Stomach (tissue), 9 donors: Measurements from ENCODE around the gene ZC3H15. TPM values are rescaled to one million over a fixed set of nuclear protein-coding genes. Genes with fewer than 3 reads are reported as not detected.
A peak's percentile ranks its signal among the peaks of the same experiment; 100 is the strongest.

ENCODE experiments used
- DNase-seq, 2 donors: peaks; one replicate each; pipeline versions ENCODE4 v3.0.0 to v3.0.0-alpha.2; 2013 to 2019
- H3K27ac ChIP-seq, 5 donors: fragments of 200-600 bp in 4 of 5; sonication (generic) in 4 of 5; one replicate each; pipeline ENCODE4 v1.5.1; 2013 to 2019; ENCODE audit warnings: mild to moderate bottlenecking in 1 of 5, moderate library complexity in 1 of 5
- H3K27me3 ChIP-seq, 3 donors: fragments of 200-600 bp; sonication (generic); one replicate each; pipeline ENCODE4 v1.5.1; 2017 to 2019; ENCODE audit warnings: mixed run types in 1 of 3
- H3K36me3 ChIP-seq, 4 donors: fragments of 200-600 bp; sonication (generic); 1 replicate in 3 of 4; 2 replicates in 1 of 4; pipeline ENCODE4 v1.5.1; 2016 to 2019
- H3K4me1 ChIP-seq, 4 donors: fragments of 200-600 bp; sonication (generic); one replicate each; pipeline ENCODE4 v1.5.1; 2016 to 2019
- H3K4me3 ChIP-seq, 4 donors: fragments of 200-600 bp; sonication (generic) in 3 of 4; one replicate each; pipeline ENCODE4 v1.5.1; 2016 to 2019; ENCODE audit warnings: mild to moderate bottlenecking in 1 of 4
- H3K9me3 ChIP-seq, 4 donors: fragments of 200-600 bp; sonication (generic); one replicate each; pipeline ENCODE4 v1.5.1; 2016 to 2019
- EP300 ChIP-seq: sonication (generic); formaldehyde crosslinking; IDR thresholded peaks from one replicate; pipeline ENCODE4 v1.6.1; 2017; ENCODE audit warnings: antibody characterized with exemption
- POLR2A ChIP-seq, 4 donors: fragments of 450-650 bp; IDR thresholded peaks; one replicate each; pipeline ENCODE4 v1.6.1; 2016; ENCODE audit warnings: antibody characterized with exemption in 4 of 4, control low read depth in 2 of 4, mild to moderate bottlenecking in 1 of 4, moderate library complexity in 1 of 4
- POLR2AphosphoS5 ChIP-seq, 3 donors: sonication (generic); formaldehyde crosslinking; IDR thresholded peaks; one replicate each; pipeline ENCODE4 v1.6.1; 2016; ENCODE audit warnings: antibody characterized with exemption in 3 of 3
- WGBS, 5 donors: extraction: QIAGEN DNeasy Blood & Tissue Kit in 3 of 5; methylation state at CpG; one replicate each; pipeline versions ENCODE4 v1.1.5 to v1.1.7; 2013 to 2018; 5-methylcytosine and 5-hydroxymethylcytosine counted together
- intact Hi-C: fragments of 100-400 bp; cut with DNase I; formaldehyde crosslinking; loops from one replicate; pipeline ENCODE4 v1.15.1; 2023; ENCODE audit warnings: low total_unique reads
- polyA plus RNA-seq, 3 donors: library from polyadenylated mRNA; stranded (reverse); fragments of 200-250 nt; gene quantifications; one replicate each; pipeline ENCODE4 v1.2.3, GENCODE V29; 2013
- total RNA-seq, 5 donors: library from RNA; depleted of rRNA; stranded (reverse); fragments of >200 nt; gene quantifications; one replicate each; pipeline versions ENCODE4 v1.1.0 to v1.2.3, GENCODE V29; 2014 to 2016
- TF ChIP-seq, protein P1 (sequence below), 7 experiments: fragments of 450-650 bp in 4 of 7; fragments of 200-600 bp in 3 of 7; sonication (generic) in 3 of 7; IDR thresholded peaks; one replicate each; pipeline ENCODE4 v1.5.1; 2016 to 2019; ENCODE audit warnings: antibody characterized with exemption in 7 of 7, control low read depth in 2 of 7, mild to moderate bottlenecking in 1 of 7
- donor health status: healthy with polysubstance abuse.
- donor health status: Bipolar disorder and iron deficiency.
- donor health status: healthy.

ZC3H15 gene
- total and polyA plus RNA-seq, 8 donors: 40.9 to 162 (median 45.9) TPM

- Histone ChIP-seq H3K36me3 (no peaks in the 10 kb centered on the region), H3K27me3 (no peaks in the 10 kb centered on the region), H3K27ac (no peak overlapping the region), H3K4me1 (no peaks in the 10 kb centered on the region), H3K9me3 (no peaks in the 10 kb centered on the region), H3K4me3 (no peak overlapping the region)
- TF ChIP-seq EP300: no peak
- no peak for TF ChIP-seq POLR2A (IDR thresholded peaks at IDR 0.05)
- TF ChIP-seq, protein P1, sequence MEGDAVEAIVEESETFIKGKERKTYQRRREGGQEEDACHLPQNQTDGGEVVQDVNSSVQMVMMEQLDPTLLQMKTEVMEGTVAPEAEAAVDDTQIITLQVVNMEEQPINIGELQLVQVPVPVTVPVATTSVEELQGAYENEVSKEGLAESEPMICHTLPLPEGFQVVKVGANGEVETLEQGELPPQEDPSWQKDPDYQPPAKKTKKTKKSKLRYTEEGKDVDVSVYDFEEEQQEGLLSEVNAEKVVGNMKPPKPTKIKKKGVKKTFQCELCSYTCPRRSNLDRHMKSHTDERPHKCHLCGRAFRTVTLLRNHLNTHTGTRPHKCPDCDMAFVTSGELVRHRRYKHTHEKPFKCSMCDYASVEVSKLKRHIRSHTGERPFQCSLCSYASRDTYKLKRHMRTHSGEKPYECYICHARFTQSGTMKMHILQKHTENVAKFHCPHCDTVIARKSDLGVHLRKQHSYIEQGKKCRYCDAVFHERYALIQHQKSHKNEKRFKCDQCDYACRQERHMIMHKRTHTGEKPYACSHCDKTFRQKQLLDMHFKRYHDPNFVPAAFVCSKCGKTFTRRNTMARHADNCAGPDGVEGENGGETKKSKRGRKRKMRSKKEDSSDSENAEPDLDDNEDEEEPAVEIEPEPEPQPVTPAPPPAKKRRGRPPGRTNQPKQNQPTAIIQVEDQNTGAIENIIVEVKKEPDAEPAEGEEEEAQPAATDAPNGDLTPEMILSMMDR (IDR thresholded peaks at IDR 0.05): no peak
- TF ChIP-seq POLR2AphosphoS5 (IDR thresholded peaks at IDR 0.05): no peak
- WGBS, 5 donors: 87 to 98% (median 90%) methylated on average over 3 of the region's 3 CpGs
- DNase-seq: no peak
- intact Hi-C loops: no loop called here
These were observed 43.2 kb upstream of the ZC3H15 start for GRCh38 chr2:186442885-186443284.

- WGBS, 5 donors: 93 to 96% (median 94%) methylated on average over 2 of the region's 2 CpGs
- no peak for TF ChIP-seq EP300
- no peak for TF ChIP-seq POLR2AphosphoS5 (IDR thresholded peaks at IDR 0.05)
- TF ChIP-seq, protein P1 (IDR thresholded peaks at IDR 0.05): no peak
- no peak for TF ChIP-seq POLR2A (IDR thresholded peaks at IDR 0.05)
- H3K27ac ChIP-seq: no peak overlapping the region
- no peaks in the 10 kb centered on the region for H3K27me3 ChIP-seq
- intact Hi-C loops: no loop called here
- DNase-seq: no peak
- no peaks in the 10 kb centered on the region for H3K4me1 ChIP-seq
- H3K9me3 ChIP-seq: no peaks in the 10 kb centered on the region
- no peak overlapping the region for H3K4me3 ChIP-seq
- no peaks in the 10 kb centered on the region for H3K36me3 ChIP-seq
These were observed 42.2 kb upstream of the ZC3H15 start for GRCh38 chr2:186443851-186444250.

- H3K9me3 ChIP-seq: no peaks in the 10 kb centered on the region
- DNase-seq: no peak
- H3K27me3 ChIP-seq: no peaks in the 10 kb centered on the region
- intact Hi-C loops: no loop called here
- no peak overlapping the region for H3K4me3 ChIP-seq
- TF ChIP-seq POLR2AphosphoS5 (IDR thresholded peaks at IDR 0.05) (no peak), EP300 (no peak), POLR2A (IDR thresholded peaks at IDR 0.05) (no peak)
- TF ChIP-seq, protein P1 (IDR thresholded peaks at IDR 0.05): no peak
- no peaks in the 10 kb centered on the region for H3K4me1 ChIP-seq
- no peak overlapping the region for H3K27ac ChIP-seq
- H3K36me3 ChIP-seq: no peaks in the 10 kb centered on the region
- 84 to 91% (median 88%) methylated on average over 4 of the region's 4 CpGs for WGBS, 5 donors
These were observed 40.6 kb upstream of the ZC3H15 start for GRCh38 chr2:186445506-186445905.

GRCh38 chr2:186455613-186456012 lies 30.4 kb upstream of the ZC3H15 start:
- peak in 1 of 2 donors; percentile 6 for DNase-seq
- H3K4me3 ChIP-seq: no peak overlapping the region
- H3K36me3 ChIP-seq: peaks cover 0 to 15% (median 0%) of the 10 kb centered on the region in 4 donors
- intact Hi-C loops: no loop called here
- TF ChIP-seq POLR2AphosphoS5 (IDR thresholded peaks at IDR 0.05): no peak
- TF ChIP-seq POLR2A (IDR thresholded peaks at IDR 0.05): no peak
- TF ChIP-seq, protein P1 (IDR thresholded peaks at IDR 0.05): no peak
- no peak for TF ChIP-seq EP300
- H3K9me3 ChIP-seq: no peaks in the 10 kb centered on the region
- no peaks in the 10 kb centered on the region for H3K4me1 ChIP-seq
- H3K27ac ChIP-seq: no peak overlapping the region
- no peaks in the 10 kb centered on the region for H3K27me3 ChIP-seq
